Smooth muscle cell (in vitro differentiated cells): ENCODE results near the gene JAKMIP1. TPM values are rescaled to one million over a fixed set of nuclear protein-coding genes. Genes with fewer than 3 reads are reported as not detected.

Experiments
- DNase-seq: peaks from one replicate; lab custom pipeline; 2025; ENCODE audit not compliant: unreplicated experiment; lab: John Stamatoyannopoulos, UW
- H2AFZ ChIP-seq: fragments of 200-600 bp; sonication (generic); 2 replicates; pipeline ENCODE4 v1.6.0; 2016; ENCODE audit warnings: antibody characterized with exemption, low read depth, mild to moderate bottlenecking
- H3F3A ChIP-seq: fragments of 200-600 bp; sonication (generic); 2 replicates; pipeline ENCODE4 v1.6.0; 2017; ENCODE audit warnings: antibody characterized with exemption, low read depth
- H3K27ac ChIP-seq: fragments of 200-600 bp; sonication (generic); 2 replicates; pipeline ENCODE4 v1.5.1; 2016; ENCODE audit warnings: low read depth, mild to moderate bottlenecking
- H3K27me3 ChIP-seq: fragments of 200-600 bp; sonication (generic); 2 replicates; pipeline ENCODE4 v1.6.1; 2016; ENCODE audit warnings: low read depth, mild to moderate bottlenecking
- H3K36me3 ChIP-seq: fragments of 200-600 bp; sonication (generic); 2 replicates; pipeline ENCODE4 v1.5.1; 2016; ENCODE audit warnings: low read depth
- H3K4me1 ChIP-seq: fragments of 200-600 bp; sonication (generic); 2 replicates; pipeline ENCODE4 v1.5.1; 2016; ENCODE audit warnings: low read depth
- H3K4me2 ChIP-seq: fragments of 200-600 bp; sonication (generic); 2 replicates; pipeline ENCODE4 v1.6.0; 2016; ENCODE audit warnings: mild to moderate bottlenecking
- H3K4me3 ChIP-seq: fragments of 200-600 bp; sonication (generic); 2 replicates; pipeline ENCODE4 v1.5.1; 2016; ENCODE audit warnings: mild to moderate bottlenecking
- H3K79me2 ChIP-seq: fragments of 200-600 bp; sonication (generic); 2 replicates; pipeline ENCODE4 v1.6.0; 2016; ENCODE audit warnings: low read depth, mild to moderate bottlenecking
- H3K9ac ChIP-seq: fragments of 200-600 bp; sonication (generic); 2 replicates; pipeline ENCODE4 v1.6.0; 2016; ENCODE audit warnings: low read depth
- H3K9me3 ChIP-seq: fragments of 200-600 bp; sonication (generic); replicated peaks from 2 replicates; pipeline ENCODE4 v1.5.1; 2016; ENCODE audit warnings: low read depth
- H4K20me1 ChIP-seq: fragments of 200-600 bp; sonication (generic); 2 replicates; pipeline ENCODE4 v1.6.0; 2016; ENCODE audit warnings: low read depth
- CTCF ChIP-seq: fragments of 200-600 bp; sonication (generic); IDR thresholded peaks from 2 replicates; pipeline ENCODE4 v1.5.1; 2017; ENCODE audit warnings: borderline replicate concordance, mild to moderate bottlenecking, antibody characterized with exemption; ENCODE audit not compliant: insufficient read depth, poor library complexity, severe bottlenecking
- WGBS: methylation state at CpG from one replicate; pipeline ENCODE4 v1.1.7; 2016; ENCODE audit warnings: low lambda C conversion rate; 5-methylcytosine and 5-hydroxymethylcytosine counted together
- polyA plus RNA-seq: library from polyadenylated mRNA; unstranded; fragments of >200 nt; fragmentation: Nextera tagmentation; extraction: Ambion mirVana; gene quantifications from 2 replicates; pipeline ENCODE4 v1.2.1, GENCODE V29; 2016
- total RNA-seq: library from RNA; depleted of rRNA; stranded (reverse); fragments of >200 nt; gene quantifications from 2 replicates; pipeline ENCODE4 v1.2.3, GENCODE V29; 2014

JAKMIP1 gene
- total and polyA plus RNA-seq, 2 experiments from 2014 or later: 0.64 TPM; not detected in 1

GRCh38 chr4:6038711-6039110 lies 161.6 kb downstream of the JAKMIP1 start:
- Histone ChIP-seq H3K36me3 (no peaks in the 10 kb centered on the region), H3K9me3 (no peaks in the 10 kb centered on the region), H3K27ac (no peak overlapping the region), H4K20me1 (no peaks in the 10 kb centered on the region), H3K4me3 (no peak overlapping the region), H3K4me2 (no peak overlapping the region), H3K27me3 (peaks cover 24% of the 10 kb centered on the region), H3K4me1 (no peaks in the 10 kb centered on the region), H2AFZ (no peak overlapping the region), H3K9ac (no peak overlapping the region), H3F3A (no peaks in the 10 kb centered on the region), H3K79me2 (no peaks in the 10 kb centered on the region)
- no peak for DNase-seq
- WGBS: 94% methylated on average over 8 of the region's 8 CpGs
- no peak for TF ChIP-seq CTCF

- TF ChIP-seq CTCF: no peak
- Histone ChIP-seq H3K9ac (no peak overlapping the region), H3K79me2 (no peaks in the 10 kb centered on the region), H3K4me2 (no peak overlapping the region), H4K20me1 (no peaks in the 10 kb centered on the region), H3F3A (no peaks in the 10 kb centered on the region), H3K4me1 (no peaks in the 10 kb centered on the region), H3K4me3 (no peak overlapping the region), H3K36me3 (no peaks in the 10 kb centered on the region), H3K9me3 (no peaks in the 10 kb centered on the region), H2AFZ (no peak overlapping the region), H3K27ac (no peak overlapping the region), H3K27me3 (peaks cover 16% of the 10 kb centered on the region)
- 94% methylated on average over 16 of the region's 16 CpGs for WGBS
- DNase-seq: no peak
These were observed 164.6 kb downstream of the JAKMIP1 start for GRCh38 chr4:6035786-6036185.

- Histone ChIP-seq H3K4me1 (no peaks in the 10 kb centered on the region), H3K27me3 (peaks cover 10% of the 10 kb centered on the region), H4K20me1 (no peaks in the 10 kb centered on the region), H3K27ac (no peak overlapping the region), H3F3A (no peaks in the 10 kb centered on the region), H3K9ac (no peak overlapping the region), H3K4me3 (no peak overlapping the region), H3K4me2 (no peak overlapping the region), H3K36me3 (no peaks in the 10 kb centered on the region), H3K9me3 (no peaks in the 10 kb centered on the region), H3K79me2 (no peaks in the 10 kb centered on the region), H2AFZ (no peak overlapping the region)
- 92% methylated on average over 4 of the region's 4 CpGs for WGBS
- no peak for DNase-seq
- TF ChIP-seq CTCF: no peak
These were observed 167.0 kb downstream of the JAKMIP1 start for GRCh38 chr4:6033381-6033780.
